GM19468 (cell line): ENCODE data around the gene FCMR.

ENCODE experiments used
- ATAC-seq: cut with Tn5 transposase; IDR thresholded peaks from one replicate; pipeline ENCODE4 v1.9.1; 2021; ENCODE audit warnings: mild to moderate bottlenecking, moderate library complexity, moderate number of reproducible peaks; ENCODE audit not compliant: unreplicated experiment; ENCODE audit errors: extremely low read depth

The FCMR gene

GRCh38 chr1:206951318-206952100, 29.8 kb upstream of the FCMR start:
- ATAC-seq: peak; percentile 5

- no peak for ATAC-seq
Observed at GRCh38 chr1:206949641-206950040, 27.9 kb upstream of the FCMR start.

GRCh38 chr1:206949208-206949607, 27.5 kb upstream of the FCMR start:
- no peak for ATAC-seq

GRCh38 chr1:206947255-206947654, 25.5 kb upstream of the FCMR start:
- ATAC-seq: no peak

- ATAC-seq: no peak
Observed at GRCh38 chr1:206946261-206946660, 24.5 kb upstream of the FCMR start, which contains the start of gene PIGR. TSS of gene PIGR (minus strand) at chr1:206946466. CDS start at chr1:206940531, 5,935 bp downstream.

- no peak for ATAC-seq
Observed at GRCh38 chr1:206945779-206946178, 24.0 kb upstream of the FCMR start.

- ATAC-seq: no peak
Observed at GRCh38 chr1:206944703-206945102, 23.0 kb upstream of the FCMR start.

GRCh38 chr1:206941766-206942418, 20.2 kb upstream of the FCMR start:
- ATAC-seq: no peak

- ATAC-seq: no peak
Observed at GRCh38 chr1:206940588-206940936, 18.8 kb upstream of the FCMR start.

- ATAC-seq: no peak
Observed at GRCh38 chr1:206939841-206940587, 18.3 kb upstream of the FCMR start.

- no peak for ATAC-seq
Observed at GRCh38 chr1:206939131-206939530, 17.4 kb upstream of the FCMR start.

- ATAC-seq: no peak
Observed at GRCh38 chr1:206937425-206937824, 15.7 kb upstream of the FCMR start.

GRCh38 chr1:206935491-206936067, 13.8 kb upstream of the FCMR start:
- ATAC-seq: no peak

- no peak for ATAC-seq
Observed at GRCh38 chr1:206933333-206933945, 11.7 kb upstream of the FCMR start.

- ATAC-seq: no peak
Observed at GRCh38 chr1:206932177-206932576, 10.4 kb upstream of the FCMR start.

GRCh38 chr1:206931709-206932108, 10.0 kb upstream of the FCMR start:
- no peak for ATAC-seq

- ATAC-seq: peak; percentile 40
Observed at GRCh38 chr1:206930210-206930798, 8.6 kb upstream of the FCMR start.

GRCh38 chr1:206929524-206929923, 7.8 kb upstream of the FCMR start:
- no peak for ATAC-seq

GRCh38 chr1:206926286-206926685, 4.5 kb upstream of the FCMR start:
- no peak for ATAC-seq
